HG03108 (cell line): Measurements from ENCODE around the gene CD99.
"Not testable (repeated sequence)": the region's sequence is repeated elsewhere in the genome, so short reads cannot be mapped to it uniquely, and the experiment has no call there.

Experiments
- ATAC-seq: cut with Tn5 transposase; IDR thresholded peaks from one replicate; pipeline ENCODE4 v1.9.1; 2021; ENCODE audit warnings: moderate library complexity; ENCODE audit not compliant: unreplicated experiment

The CD99 gene

DNA sequence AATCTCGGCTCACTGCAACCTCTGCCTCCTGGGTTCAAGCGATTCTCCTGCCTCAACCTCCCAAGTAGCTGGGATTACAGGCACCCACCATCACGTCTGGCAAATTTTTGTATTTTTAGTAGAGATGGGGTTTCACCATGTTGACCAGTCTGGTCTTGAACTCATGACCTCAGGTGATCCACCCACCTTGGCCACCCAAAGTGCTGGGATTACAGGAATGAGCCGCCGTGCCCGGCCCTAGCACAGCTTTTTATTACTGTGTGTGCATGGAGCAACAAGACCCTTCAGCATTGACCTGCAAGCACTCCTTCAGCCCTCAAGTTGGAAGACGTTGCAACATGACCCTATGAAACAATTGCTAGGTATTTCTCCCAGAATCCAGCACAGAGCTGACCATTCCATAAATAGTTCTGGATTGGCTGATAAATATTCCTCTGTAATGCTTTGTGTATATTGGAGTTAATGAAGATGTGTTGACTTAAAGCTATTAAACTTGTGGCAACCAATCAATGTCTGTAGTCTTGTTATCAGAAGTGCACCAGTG, 15.4 kb upstream of the CD99 start:
- not testable (repeated sequence) for ATAC-seq

DNA sequence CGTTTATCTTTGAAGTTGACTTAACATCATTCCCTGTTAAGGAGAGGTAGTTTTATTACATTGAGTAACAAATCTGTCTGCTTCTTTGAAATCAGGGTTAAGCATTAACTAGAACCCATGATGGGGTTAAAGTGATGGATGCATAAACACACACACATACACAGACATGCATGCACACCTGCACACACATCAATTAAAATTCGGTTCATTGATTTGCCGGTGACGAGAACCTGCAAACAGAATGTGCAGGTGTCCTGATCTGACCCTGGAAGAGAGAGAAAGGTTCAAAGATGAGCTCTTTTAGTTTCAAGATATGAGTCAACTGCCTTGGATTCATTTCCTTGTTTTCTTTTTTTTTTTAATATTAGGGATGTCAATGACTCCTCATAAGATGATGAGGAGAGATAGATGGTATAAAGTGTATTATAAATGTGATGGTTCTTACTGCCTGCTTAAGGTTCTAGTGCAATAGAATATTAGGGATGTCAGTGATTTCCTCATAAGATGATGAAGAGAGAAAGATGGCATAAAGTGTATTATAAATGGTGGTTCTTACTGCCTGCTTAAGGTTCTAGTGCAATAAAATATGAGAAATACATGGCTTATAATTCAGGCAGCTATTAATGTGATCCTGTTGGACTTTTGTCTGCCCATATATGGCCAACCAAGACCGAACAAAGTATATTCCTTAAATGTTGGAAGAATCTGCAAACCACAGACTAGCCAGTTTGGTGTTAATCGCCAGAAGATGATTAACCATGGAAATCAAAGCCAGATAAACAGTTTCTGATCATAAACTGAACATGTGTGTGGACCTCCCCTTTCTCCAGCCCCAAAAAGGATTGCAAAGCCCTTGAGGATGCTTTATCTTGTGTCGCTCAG, 14.1 kb upstream of the CD99 start:
- ATAC-seq: no peak

GRCh38 chrX:2677764-2678163, 13.3 kb upstream of the CD99 start:
- no peak for ATAC-seq

GRCh38 chrX:2678583-2678982, 12.5 kb upstream of the CD99 start:
- ATAC-seq: no peak

- no peak for ATAC-seq
These were observed 11.3 kb upstream of the CD99 start for GRCh38 chrX:2679534-2680485.

- ATAC-seq: no peak
These were observed 10.4 kb upstream of the CD99 start for GRCh38 chrX:2680486-2681348.

DNA sequence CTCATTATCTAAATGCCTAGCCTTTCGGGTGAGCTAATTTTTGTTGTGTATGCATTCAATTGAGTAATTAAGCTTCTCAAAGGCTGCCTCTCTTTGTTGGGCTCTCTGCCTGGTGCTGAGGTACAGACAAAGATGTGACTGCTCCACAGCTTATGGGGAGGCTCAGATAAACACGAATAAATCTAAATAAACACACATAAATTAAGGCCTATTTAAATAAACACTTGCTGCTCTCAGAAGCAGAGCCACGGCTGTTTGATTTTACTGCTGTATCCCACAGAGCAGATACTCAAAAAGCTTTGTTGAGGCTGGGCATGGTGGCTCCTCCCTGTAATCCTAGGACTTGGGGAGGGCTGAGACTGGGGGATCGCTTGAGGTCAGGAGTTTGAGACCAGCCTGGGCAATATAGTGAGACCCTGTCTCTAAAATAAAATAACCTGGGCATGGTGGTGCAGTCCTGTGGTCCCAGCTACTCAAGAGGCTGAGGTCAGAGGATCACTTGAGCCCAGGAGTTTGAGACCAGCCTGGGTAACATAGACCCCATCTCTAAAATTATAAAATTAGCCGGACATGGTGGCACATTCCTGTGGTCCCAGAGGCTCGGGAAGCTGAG, 8.4 kb upstream of the CD99 start:
- ATAC-seq: no peak

- ATAC-seq: no peak
These were observed 6.8 kb upstream of the CD99 start for GRCh38 chrX:2684256-2684655.

DNA sequence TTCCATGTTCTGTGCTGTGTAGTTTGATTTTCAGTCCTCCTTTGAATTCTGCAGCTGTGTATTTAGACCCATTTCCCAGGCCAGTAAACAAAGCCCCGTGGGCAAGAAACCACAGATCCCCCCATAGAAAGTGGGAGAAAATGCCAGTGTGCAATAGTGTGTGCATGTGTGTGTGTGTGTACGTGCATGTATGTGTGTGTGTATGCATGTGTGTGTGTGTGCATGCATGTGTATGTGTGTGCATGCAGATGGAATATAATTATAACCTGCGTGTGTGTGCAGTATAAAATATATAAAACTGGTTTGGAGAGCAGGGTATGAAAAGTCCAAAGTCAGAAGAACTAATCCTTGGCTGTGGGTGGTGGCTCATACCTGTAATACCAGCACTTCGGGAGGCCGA, 5.2 kb upstream of the CD99 start:
- ATAC-seq: no peak

GRCh38 chrX:2689773-2690666, 1.1 kb upstream of the CD99 start:
- ATAC-seq: no peak

- no peak for ATAC-seq
These were observed 587 bp downstream of the CD99 start for GRCh38 chrX:2691543-2692220.

- ATAC-seq: no peak
These were observed 1.4 kb downstream of the CD99 start for GRCh38 chrX:2692221-2693112.

GRCh38 chrX:2693113-2694002, 2.3 kb downstream of the CD99 start:
- ATAC-seq: no peak

DNA sequence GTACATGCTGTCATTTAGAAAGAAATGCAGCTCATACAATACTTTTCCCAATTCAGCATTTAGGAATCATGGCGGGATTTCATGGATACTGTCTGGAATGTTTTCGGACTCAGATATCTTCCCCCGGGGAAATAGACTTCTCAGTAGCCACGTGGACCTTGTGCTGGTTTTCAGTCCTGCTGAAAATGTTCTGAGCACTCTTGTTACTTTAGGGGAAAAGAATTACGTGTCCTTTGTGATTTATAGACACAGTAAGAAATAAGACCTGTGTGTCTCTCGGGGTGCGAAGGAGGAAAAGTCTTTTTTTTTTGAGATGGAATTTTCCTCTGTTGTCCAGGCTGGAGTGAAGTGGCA, 3.8 kb downstream of the CD99 start:
- no peak for ATAC-seq

DNA sequence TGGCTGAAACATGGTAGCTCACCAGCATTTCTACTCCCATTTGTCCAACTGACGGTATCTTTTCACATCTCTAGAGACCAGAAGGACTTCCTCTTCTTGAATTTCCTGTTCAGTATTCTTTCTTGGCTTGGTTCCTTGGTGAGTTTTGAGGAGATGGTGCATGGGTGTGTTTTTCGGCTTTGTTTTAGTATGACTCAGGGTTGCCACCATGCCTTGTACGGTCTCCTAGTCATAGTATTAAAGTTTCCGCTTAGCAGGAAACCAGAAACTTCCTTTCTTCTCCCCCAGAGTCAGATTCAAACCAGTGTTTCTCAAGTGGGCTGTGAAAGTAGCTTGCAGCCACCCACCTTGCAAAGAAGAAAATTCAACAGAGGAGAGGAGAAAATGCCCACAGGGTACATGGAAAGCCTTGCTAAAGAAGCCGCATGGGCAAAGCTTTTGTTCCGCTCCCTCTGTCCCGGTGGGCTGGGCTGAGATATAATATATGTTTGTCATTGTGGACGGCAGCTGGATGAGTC, 5.7 kb downstream of the CD99 start:
- peak; percentile 71 for ATAC-seq

- no peak for ATAC-seq
These were observed 6.2 kb downstream of the CD99 start for GRCh38 chrX:2697306-2697705.
